Stimulated activated CD8-positive, alpha-beta memory T cell treated with anti-CD3 and anti-CD28 coated beads, Interleukin-15, amount 100 ng/mL, for 48 hours (primary cell): ENCODE measurements around the gene MAP3K5.
A peak's percentile ranks its signal among the peaks of the same experiment; 100 is the strongest.
"Not testable (repeated sequence)": the region's sequence is repeated elsewhere in the genome, so short reads cannot be mapped to it uniquely, and the experiment has no call there.

Experiments
- DNase-seq, 2 donors: peaks; one replicate each; pipeline ENCODE4 v3.0.0-alpha.2; 2020; ENCODE audit warnings: low read depth in 2 of 2

The MAP3K5 gene

GRCh38 chr6:136609873-136610706, 182.2 kb downstream of the MAP3K5 start:
- no peak for DNase-seq

GRCh38 chr6:136608991-136609390, 183.3 kb downstream of the MAP3K5 start:
- DNase-seq: no peak

GRCh38 chr6:136607932-136608772, 184.1 kb downstream of the MAP3K5 start:
- DNase-seq: peak; percentile 53 to 62

- DNase-seq: no peak
Observed at GRCh38 chr6:136607204-136607931, 184.9 kb downstream of the MAP3K5 start.

- DNase-seq: no peak
Observed at GRCh38 chr6:136604928-136605510, 187.3 kb downstream of the MAP3K5 start.

- DNase-seq: no peak
Observed at GRCh38 chr6:136604328-136604825, 187.9 kb downstream of the MAP3K5 start.

GRCh38 chr6:136600818-136601217, 191.5 kb downstream of the MAP3K5 start:
- DNase-seq: no peak

GRCh38 chr6:136599329-136600011, 192.8 kb downstream of the MAP3K5 start:
- no peak for DNase-seq

- no peak for DNase-seq
Observed at GRCh38 chr6:136598048-136598447, 194.2 kb downstream of the MAP3K5 start.

- no peak for DNase-seq
Observed at GRCh38 chr6:136594671-136595070, 197.6 kb downstream of the MAP3K5 start.

GRCh38 chr6:136593748-136594490, 198.4 kb downstream of the MAP3K5 start:
- peak; percentile 21 to 40 for DNase-seq

GRCh38 chr6:136592930-136593673, 199.2 kb downstream of the MAP3K5 start:
- DNase-seq: no peak

- DNase-seq: no peak
Observed at GRCh38 chr6:136591617-136592016, 200.7 kb downstream of the MAP3K5 start.

GRCh38 chr6:136590846-136591245, 201.4 kb downstream of the MAP3K5 start:
- not testable (repeated sequence) for DNase-seq

GRCh38 chr6:136587527-136587926, 204.8 kb downstream of the MAP3K5 start:
- DNase-seq: no peak

- DNase-seq: no peak
Observed at GRCh38 chr6:136586295-136586694, 206.0 kb downstream of the MAP3K5 start.

GRCh38 chr6:136585523-136585922, 206.8 kb downstream of the MAP3K5 start:
- not testable (repeated sequence) for DNase-seq

GRCh38 chr6:136584290-136584689, 208.0 kb downstream of the MAP3K5 start:
- DNase-seq: not testable (repeated sequence)

- DNase-seq: no peak
Observed at GRCh38 chr6:136582711-136583471, 209.4 kb downstream of the MAP3K5 start.
